ENCODE data around the gene PCED1B.

The PCED1B gene

GRCh38 chr12:47088021-47088944 is 8.9 kb downstream of the PCED1B start:
- no peak for DNase-seq

- DNase-seq, result no peak
These were observed 11.6 kb downstream of the PCED1B start for GRCh38 chr12:47091009-47091408.

GRCh38 chr12:47094804-47095203 is 15.4 kb downstream of the PCED1B start:
- no peak for DNase-seq

- no peak for DNase-seq
These were observed 16.2 kb downstream of the PCED1B start for GRCh38 chr12:47095446-47096236.

- no peak for DNase-seq
These were observed 18.0 kb downstream of the PCED1B start for GRCh38 chr12:47097276-47097896.

GRCh38 chr12:47098099-47098498 is 18.7 kb downstream of the PCED1B start:
- DNase-seq, result no peak

- no peak for DNase-seq
These were observed 20.2 kb downstream of the PCED1B start for GRCh38 chr12:47099610-47100009.

GRCh38 chr12:47100160-47100559 is 20.7 kb downstream of the PCED1B start:
- no peak for DNase-seq

GRCh38 chr12:47102406-47102805 is 23.0 kb downstream of the PCED1B start:
- DNase-seq, result no peak

GRCh38 chr12:47102845-47103651 is 23.6 kb downstream of the PCED1B start:
- DNase-seq, result no peak

GRCh38 chr12:47105914-47106674 is 26.7 kb downstream of the PCED1B start:
- no peak for DNase-seq

- no peak for DNase-seq
These were observed 28.0 kb downstream of the PCED1B start for GRCh38 chr12:47107446-47107845.

GRCh38 chr12:47107926-47108325 is 28.5 kb downstream of the PCED1B start:
- DNase-seq, result no peak

- no peak for DNase-seq
These were observed 30.7 kb downstream of the PCED1B start for GRCh38 chr12:47110011-47110541.

GRCh38 chr12:47110718-47111391 is 31.4 kb downstream of the PCED1B start:
- no peak for DNase-seq

- no peak for DNase-seq
These were observed 32.0 kb downstream of the PCED1B start for GRCh38 chr12:47111392-47111778.

GRCh38 chr12:47111854-47112253 is 32.4 kb downstream of the PCED1B start:
- no peak for DNase-seq

GRCh38 chr12:47112679-47113078 is 33.3 kb downstream of the PCED1B start:
- no peak for DNase-seq

GRCh38 chr12:47114481-47114892 is 35.1 kb downstream of the PCED1B start:
- DNase-seq, result no peak

Data from anterior cingulate cortex (tissue), 58 donors.